ENCODE measurements around the gene GPRIN2.
"Not testable (repeated sequence)": the region's sequence is repeated elsewhere in the genome, so short reads cannot be mapped to it uniquely, and the experiment has no call there.

- TF ChIP-seq, protein P1, sequence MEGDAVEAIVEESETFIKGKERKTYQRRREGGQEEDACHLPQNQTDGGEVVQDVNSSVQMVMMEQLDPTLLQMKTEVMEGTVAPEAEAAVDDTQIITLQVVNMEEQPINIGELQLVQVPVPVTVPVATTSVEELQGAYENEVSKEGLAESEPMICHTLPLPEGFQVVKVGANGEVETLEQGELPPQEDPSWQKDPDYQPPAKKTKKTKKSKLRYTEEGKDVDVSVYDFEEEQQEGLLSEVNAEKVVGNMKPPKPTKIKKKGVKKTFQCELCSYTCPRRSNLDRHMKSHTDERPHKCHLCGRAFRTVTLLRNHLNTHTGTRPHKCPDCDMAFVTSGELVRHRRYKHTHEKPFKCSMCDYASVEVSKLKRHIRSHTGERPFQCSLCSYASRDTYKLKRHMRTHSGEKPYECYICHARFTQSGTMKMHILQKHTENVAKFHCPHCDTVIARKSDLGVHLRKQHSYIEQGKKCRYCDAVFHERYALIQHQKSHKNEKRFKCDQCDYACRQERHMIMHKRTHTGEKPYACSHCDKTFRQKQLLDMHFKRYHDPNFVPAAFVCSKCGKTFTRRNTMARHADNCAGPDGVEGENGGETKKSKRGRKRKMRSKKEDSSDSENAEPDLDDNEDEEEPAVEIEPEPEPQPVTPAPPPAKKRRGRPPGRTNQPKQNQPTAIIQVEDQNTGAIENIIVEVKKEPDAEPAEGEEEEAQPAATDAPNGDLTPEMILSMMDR (IDR thresholded peaks at IDR 0.05; ENCODE audit: low read depth, low read length, poor library complexity, severe bottlenecking) = not testable (repeated sequence)
- not testable (repeated sequence) for TF ChIP-seq EZH2phosphoT487 (IDR thresholded peaks at IDR 0.05; ENCODE audit: borderline replicate concordance, low read length)
Observed at GRCh38 chr10:46591053-46591452, 34.6 kb upstream of the GPRIN2 start.

Measured in DOHH2 (cell line).